Measurements from ENCODE around the gene SYT8.

DNA sequence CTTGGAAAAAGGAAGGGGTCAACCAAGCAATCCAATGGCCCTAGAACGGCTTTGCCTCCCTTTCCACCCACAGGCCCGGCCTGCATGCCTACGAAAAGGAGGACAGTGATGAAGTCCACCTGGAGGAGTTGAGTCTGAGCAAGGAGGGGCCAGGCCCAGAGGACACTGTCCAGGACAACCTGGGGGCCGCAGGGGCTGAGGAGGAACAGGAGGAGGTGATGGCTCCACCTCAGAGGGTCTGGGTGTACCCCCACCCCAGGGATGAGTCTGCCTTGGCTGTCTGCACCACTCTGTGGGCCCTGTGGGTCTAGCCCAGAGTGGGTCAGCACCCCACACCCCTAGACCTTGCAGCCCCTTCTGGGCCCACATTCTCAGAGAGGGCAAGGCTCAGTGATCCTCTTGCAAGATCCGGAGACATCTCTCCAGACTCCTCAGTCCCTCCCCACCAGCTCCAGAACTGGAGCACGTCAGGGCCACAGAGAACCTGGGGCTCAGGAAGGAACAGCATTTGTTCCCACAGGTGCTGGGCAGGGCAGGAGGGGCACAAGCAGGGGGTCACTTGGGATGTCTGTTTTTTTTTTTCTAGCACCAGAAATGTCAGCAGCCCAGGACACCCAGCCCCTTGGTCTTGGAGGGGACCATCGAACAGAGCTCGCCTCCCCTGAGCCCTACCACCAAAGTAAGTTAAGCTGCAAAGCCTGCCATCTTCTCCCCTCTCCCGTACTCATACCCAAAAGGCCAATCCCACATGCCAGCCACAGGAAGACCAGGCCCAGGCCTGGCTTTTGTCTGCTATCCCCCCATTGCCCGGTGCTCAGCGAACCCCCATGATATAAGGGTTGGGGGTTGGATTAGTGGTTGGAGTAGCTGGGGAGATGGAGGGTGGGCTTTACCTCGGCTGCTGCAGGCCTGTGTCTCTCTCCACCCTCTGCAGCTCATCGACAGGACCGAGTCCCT is 48.8 kb downstream of the SYT8 start:
- TF ChIP-seq CTCF (IDR thresholded peaks at IDR 0.05 in 2 of 3, conservative IDR thresholded peaks at IDR 0.05 in 1 of 3; ENCODE audit: borderline replicate concordance in 1 of 3, insufficient read depth in 1 of 3, low read depth in 2 of 3, low read length in 2 of 3) (no peak), SIN3A (IDR thresholded peaks at IDR 0.05; ENCODE audit: low read depth) (no peak), EZH2 (IDR thresholded peaks at IDR 0.05) (no peak), ZNF274 (IDR thresholded peaks at IDR 0.05; ENCODE audit: low read depth, low read length) (no peak), SRF (IDR thresholded peaks at IDR 0.05; ENCODE audit: low read depth) (no peak), SP1 (IDR thresholded peaks at IDR 0.05; ENCODE audit: low read depth) (no peak), RAD21 (IDR thresholded peaks at IDR 0.05; ENCODE audit: low read depth) (no peak), MAX (IDR thresholded peaks at IDR 0.05) (no peak), POLR2A (IDR thresholded peaks at IDR 0.05; ENCODE audit: borderline replicate concordance, extremely low read depth, insufficient read depth, insufficient read length) (no peak)
- TF ChIP-seq, protein P1, sequence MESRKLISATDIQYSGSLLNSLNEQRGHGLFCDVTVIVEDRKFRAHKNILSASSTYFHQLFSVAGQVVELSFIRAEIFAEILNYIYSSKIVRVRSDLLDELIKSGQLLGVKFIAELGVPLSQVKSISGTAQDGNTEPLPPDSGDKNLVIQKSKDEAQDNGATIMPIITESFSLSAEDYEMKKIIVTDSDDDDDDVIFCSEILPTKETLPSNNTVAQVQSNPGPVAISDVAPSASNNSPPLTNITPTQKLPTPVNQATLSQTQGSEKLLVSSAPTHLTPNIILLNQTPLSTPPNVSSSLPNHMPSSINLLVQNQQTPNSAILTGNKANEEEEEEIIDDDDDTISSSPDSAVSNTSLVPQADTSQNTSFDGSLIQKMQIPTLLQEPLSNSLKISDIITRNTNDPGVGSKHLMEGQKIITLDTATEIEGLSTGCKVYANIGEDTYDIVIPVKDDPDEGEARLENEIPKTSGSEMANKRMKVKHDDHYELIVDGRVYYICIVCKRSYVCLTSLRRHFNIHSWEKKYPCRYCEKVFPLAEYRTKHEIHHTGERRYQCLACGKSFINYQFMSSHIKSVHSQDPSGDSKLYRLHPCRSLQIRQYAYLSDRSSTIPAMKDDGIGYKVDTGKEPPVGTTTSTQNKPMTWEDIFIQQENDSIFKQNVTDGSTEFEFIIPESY (IDR thresholded peaks at IDR 0.05; ENCODE audit: extremely low read depth, insufficient replicate concordance, low read length), result no peak
